LNCAP (cell line): ENCODE results near the gene DSTYK.

Experiments
- TF ChIP-seq, protein P1 (sequence below): fragments of 450-650 bp; IDR thresholded peaks from 2 replicates; pipeline ENCODE4 v1.5.1; 2017; ENCODE audit warnings: mild to moderate bottlenecking

DSTYK gene

DNA sequence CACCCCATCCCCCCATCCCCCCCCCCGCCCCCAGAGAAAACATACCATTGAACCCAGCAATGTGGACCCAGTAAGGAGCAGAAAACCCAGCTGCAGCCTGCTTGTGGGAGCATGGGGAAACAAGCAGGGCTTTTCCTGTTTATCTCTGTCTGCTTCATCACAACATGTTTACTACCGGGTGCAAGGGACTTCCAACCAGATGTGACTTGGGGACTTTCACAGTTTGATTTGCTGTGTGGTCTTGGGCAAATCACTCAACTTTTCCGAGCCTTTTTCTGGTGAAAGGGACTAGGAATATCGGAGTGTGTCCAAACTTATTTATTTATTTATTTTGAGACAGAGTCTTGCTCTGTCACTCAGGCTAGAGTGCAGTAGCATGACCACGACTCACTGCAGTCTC, 19.5 kb upstream of the DSTYK start:
- TF ChIP-seq, protein P1, sequence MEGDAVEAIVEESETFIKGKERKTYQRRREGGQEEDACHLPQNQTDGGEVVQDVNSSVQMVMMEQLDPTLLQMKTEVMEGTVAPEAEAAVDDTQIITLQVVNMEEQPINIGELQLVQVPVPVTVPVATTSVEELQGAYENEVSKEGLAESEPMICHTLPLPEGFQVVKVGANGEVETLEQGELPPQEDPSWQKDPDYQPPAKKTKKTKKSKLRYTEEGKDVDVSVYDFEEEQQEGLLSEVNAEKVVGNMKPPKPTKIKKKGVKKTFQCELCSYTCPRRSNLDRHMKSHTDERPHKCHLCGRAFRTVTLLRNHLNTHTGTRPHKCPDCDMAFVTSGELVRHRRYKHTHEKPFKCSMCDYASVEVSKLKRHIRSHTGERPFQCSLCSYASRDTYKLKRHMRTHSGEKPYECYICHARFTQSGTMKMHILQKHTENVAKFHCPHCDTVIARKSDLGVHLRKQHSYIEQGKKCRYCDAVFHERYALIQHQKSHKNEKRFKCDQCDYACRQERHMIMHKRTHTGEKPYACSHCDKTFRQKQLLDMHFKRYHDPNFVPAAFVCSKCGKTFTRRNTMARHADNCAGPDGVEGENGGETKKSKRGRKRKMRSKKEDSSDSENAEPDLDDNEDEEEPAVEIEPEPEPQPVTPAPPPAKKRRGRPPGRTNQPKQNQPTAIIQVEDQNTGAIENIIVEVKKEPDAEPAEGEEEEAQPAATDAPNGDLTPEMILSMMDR, result no peak

DNA sequence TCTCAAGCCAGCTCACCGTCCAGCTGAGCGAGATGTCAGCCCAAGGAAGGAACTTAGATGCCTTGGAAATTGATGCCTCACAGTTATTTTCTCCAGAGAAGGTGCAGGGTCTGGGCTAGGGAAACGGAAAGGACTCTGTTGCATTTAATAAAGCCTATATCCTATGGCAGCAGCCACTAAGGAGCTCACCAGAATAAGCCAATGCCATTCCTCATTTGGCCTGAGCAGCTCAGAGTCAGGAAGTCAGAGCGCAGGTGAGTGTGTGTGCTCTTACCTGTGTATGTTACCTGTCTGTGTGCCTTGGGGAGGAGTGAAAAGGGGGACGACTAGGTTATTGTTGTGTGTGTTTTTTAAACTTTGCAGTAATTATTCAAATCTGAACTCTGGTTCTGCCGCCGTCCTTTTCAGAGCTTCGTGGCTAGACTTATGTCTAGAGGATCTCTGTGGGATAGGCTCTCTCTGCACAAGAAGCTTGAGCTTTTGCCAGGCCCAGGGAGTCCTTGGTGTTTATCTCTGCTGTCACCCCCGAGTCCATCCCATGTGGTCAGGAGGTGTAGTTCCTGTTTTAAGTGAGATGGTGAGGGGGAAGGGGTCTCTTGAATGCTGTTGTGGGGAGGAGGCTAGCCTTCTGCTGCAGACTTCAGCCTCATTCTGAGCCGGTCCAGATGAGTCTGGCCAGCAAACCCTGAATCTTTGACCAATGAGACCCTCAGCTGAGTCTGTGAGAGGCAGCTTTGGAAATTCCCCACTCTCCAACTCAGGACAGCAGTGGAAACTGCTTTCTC, 18.6 kb upstream of the DSTYK start:
- TF ChIP-seq, protein P1, result no peak

DNA sequence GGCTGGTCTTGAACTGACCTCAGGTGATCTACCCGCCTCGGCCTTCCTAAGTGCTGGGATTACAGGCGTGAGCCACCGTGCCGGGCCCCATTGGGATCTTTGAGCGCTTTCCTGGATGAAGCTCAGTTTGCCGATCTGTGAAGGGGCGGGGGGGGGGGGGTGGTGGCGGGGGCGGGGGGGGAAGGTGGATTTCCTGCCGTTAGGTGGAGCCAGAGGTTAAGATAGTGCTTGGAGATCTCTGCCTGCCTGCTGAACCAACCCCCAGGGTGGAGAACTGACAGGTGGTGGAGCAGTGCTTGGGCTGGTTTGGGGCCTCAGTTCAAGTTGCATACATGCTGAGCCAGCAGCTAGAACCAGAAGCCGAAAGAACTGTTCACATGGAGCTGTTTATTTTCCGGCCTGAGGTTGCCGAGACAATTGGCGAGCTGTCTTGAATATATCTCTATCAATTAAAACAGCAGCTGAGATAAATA, 17.9 kb upstream of the DSTYK start:
- TF ChIP-seq, protein P1, result peak; percentile 36; the same call in 1 of the 2 replicates

DNA sequence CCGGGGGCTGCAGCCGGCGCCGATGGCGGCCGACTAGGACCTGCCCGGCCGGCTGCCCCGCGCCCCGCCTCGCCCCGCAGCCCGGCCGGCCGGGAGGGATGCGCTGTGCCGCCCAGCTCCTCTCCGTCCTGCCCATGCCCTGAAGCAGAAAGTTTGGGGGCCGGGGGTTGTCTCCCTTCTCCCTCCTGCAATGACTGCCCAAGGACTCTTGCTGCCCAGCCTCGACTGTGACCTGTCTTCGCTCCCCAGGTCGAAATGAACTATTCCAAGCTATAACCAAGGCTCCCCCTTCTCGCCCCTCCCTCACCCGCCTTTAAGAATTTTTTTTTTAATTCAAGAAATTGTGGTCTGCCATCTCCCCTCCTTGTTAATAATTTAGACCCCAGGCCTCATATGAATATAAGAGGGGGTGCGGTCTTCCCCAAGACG, 16.6 kb upstream of the DSTYK start:
- TF ChIP-seq, protein P1, result no peak

DNA sequence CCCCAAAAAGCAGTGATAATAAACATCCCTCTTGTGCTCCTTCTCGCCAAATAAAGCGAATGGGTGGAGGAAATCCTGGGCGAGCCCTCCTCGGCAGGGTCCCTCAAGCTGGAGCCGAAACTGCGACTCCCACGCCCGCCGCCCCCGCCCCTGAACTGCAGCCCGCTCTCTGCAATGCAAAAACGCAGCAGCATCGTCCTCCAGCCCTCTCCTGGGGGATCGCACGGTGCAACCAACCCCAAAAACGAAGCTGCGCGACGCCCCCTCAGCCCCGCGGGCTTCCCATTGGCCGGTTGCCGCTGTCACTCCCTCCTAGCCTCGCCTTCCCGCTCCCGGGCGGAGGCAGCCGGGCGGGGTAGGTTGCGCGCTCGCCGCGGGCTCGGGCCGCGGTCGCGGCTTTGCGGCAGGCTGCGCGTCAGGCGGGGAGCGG, 16.1 kb upstream of the DSTYK start, which contains the start of gene TMCC2:
TMCC2 (plus strand) TSS at position 363 of the 430 bp plus-strand sequence. CDS start 619 bp downstream, outside the sequence.
- TF ChIP-seq, protein P1, result no peak

DNA sequence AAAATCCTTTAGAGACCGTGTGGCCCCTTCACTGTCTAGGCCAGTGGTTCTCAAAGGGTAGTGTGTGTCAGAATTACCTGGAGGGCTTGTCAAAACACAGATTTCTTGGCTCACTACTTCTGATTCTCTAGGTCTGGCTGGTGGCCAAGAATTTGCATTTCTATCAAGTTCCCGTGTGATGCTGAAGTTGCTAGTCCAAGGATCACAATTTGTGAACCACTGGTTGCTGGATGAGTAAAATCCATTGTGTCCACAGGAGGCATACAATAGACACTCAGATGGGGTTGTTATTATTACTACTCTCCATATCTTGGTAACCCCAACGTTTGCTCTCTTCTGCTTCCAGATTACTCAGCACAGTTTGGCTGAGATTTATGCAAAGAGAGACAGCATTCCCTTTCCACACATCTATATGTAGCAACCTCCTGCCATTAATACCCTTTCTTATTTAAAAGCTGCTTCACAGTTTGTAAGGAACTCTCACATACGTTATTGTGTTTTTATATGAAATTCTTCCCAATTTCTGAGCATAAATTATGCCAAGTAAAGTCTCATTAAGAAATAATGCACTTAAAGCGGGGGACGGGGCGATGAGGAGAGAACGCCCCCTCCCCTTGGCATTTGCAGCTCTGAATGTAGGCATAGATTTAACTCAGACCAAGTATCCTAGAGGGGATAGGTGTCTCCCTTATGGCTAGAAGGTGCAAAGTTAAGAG, 15.5 kb upstream of the DSTYK start:
- TF ChIP-seq, protein P1, result no peak

DNA sequence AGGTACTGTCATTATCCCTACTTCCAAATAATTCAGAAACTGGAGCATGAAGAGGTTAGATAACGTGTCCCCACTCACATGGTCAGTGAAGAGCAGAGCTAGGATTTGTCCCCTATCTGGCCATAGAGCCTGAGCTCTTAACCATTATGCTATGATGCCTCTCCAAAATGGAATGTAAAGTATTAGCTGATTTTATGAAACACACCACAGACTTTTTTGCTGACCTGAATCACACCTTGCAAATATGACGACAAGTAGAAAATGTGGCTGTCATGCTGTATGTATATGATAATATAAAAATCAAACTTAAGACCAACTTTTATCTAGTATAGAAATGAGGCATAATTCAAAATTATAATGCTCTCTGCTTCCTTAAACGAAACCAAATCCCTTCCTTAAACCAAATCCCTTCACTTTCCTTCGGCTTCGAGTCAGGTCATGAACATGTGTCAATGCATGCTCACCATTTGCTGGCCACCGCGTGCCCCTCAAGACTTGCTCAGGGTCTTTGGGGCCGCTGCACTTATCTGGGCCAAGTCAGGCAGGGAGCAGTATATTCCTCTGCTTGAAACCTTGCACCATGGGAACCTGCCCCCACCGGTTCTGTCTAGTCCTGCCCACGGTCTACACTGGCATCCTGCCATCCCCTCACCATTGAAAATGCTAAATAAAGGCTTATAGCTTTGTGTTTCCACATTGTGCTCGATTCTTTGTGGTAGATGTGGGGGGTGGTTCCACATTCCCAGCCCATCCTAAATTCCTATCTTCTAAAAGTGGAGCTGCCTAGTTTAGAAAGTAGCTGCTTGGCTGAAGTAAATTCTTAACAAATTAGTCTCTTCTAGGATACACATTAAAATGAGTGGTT, 14.6 kb upstream of the DSTYK start:
- TF ChIP-seq, protein P1, result no peak
